SK-N-MC (cell line): ENCODE measurements around the gene RBMS3.

Experiments
- EZH2 ChIP-seq: fragments of 200-600 bp; sonication (generic); IDR thresholded peaks from one replicate; pipeline ENCODE4 v1.6.1; 2017; ENCODE audit warnings: antibody characterized with exemption
- FOXP2 ChIP-seq: optimal IDR thresholded peaks from 2 replicates; pipeline ENCODE3; 2011; ENCODE audit warnings: mild to moderate bottlenecking, moderate library complexity; ENCODE audit not compliant: insufficient read depth; ENCODE audit errors: extremely low read length, control extremely low read depth
- POLR2AphosphoS5 ChIP-seq: IDR thresholded peaks from 2 replicates; pipeline ENCODE4 v1.6.1; 2012; ENCODE audit warnings: mild to moderate bottlenecking, low read depth, low read length, borderline replicate concordance

DNA sequence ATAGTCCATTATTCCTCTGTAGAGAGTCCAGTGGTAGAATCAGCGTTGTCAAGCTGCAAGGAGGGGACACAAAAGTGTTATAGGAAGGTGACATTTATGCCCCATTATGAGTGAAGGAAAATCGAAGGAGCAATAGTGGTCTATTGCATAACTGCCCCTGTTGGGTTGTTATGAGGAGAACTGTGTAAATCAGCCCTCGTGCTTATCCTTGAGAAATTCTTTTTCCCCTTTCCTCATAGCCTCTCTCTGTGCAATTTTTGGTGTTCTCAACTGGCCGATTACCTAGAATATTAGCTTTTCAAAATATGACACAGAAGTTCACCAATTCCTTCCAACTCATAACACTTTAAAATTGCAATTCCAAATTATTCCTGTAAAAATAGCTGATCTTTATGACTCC lies 286.6 kb downstream of the RBMS3 start:
- TF ChIP-seq EZH2 (no peak), POLR2AphosphoS5 (no peak), FOXP2 (no peak)
